Testis (tissue), 2 donors: Measurements from ENCODE around the gene UHMK1.

ENCODE experiments used
- POLR2A ChIP-seq: fragments of 450-650 bp; IDR thresholded peaks from one replicate; pipeline ENCODE4 v1.6.1; 2017; ENCODE audit warnings: antibody characterized with exemption, mild to moderate bottlenecking, moderate library complexity
- TF ChIP-seq, protein P1 (sequence below), 3 experiments: fragments of 450-650 bp in 2 of 3; fragments of 200-600 bp in 1 of 3; sonication (generic) in 1 of 3; IDR thresholded peaks; one replicate each; pipeline ENCODE4 v1.5.1; 2016 to 2019; ENCODE audit warnings: antibody characterized with exemption in 3 of 3, mild to moderate bottlenecking in 2 of 3, moderate library complexity in 1 of 3

GRCh38 chr1:162578936-162579335 is 81.3 kb downstream of the UHMK1 start:
- TF ChIP-seq, protein P1, sequence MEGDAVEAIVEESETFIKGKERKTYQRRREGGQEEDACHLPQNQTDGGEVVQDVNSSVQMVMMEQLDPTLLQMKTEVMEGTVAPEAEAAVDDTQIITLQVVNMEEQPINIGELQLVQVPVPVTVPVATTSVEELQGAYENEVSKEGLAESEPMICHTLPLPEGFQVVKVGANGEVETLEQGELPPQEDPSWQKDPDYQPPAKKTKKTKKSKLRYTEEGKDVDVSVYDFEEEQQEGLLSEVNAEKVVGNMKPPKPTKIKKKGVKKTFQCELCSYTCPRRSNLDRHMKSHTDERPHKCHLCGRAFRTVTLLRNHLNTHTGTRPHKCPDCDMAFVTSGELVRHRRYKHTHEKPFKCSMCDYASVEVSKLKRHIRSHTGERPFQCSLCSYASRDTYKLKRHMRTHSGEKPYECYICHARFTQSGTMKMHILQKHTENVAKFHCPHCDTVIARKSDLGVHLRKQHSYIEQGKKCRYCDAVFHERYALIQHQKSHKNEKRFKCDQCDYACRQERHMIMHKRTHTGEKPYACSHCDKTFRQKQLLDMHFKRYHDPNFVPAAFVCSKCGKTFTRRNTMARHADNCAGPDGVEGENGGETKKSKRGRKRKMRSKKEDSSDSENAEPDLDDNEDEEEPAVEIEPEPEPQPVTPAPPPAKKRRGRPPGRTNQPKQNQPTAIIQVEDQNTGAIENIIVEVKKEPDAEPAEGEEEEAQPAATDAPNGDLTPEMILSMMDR (IDR thresholded peaks at IDR 0.05), result no peak
- no peak for TF ChIP-seq POLR2A
